ENCODE data around the gene DEF6. TPM values are rescaled to one million over a fixed set of nuclear protein-coding genes. Genes with fewer than 3 reads are reported as not detected.

Gene DEF6
- total RNA-seq, 6 donors from 2014 or later, result 10.0 to 39.8 (median 23.4) TPM

DNA sequence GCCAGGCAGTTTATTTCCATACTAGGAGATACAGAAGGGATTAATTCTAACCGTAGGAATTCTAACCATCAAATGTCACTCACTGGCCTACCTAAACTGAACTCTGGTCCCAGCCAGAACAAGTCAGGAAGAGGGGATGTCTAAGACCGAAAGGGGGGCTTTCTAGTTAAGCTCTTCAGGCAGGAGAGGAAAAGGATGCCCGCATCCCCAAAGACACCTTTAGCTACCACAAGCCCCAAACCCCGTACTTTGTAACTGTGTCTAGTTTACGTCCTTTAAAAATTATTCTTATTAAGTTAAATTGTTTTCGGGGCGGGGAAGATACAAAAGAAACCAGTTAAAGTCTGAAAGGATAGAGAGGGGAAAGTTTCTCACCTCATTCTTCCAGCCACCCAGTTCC is 39.3 kb upstream of the DEF6 start:
- Histone ChIP-seq H3K36me3 (no peaks in the 10 kb centered on the region), H3K4me3 (peak overlapping the region in 3 of 4 donors; percentile 71 to 93 (median 86)), H3K27me3 (no peaks in the 10 kb centered on the region), H3K27ac (peak overlapping the region in 3 of 4 donors; percentile 94 to 98 (median 97)), H3K9me3 (no peaks in the 10 kb centered on the region), H3K4me1 (peaks cover 10 to 28% (median 21%) of the 10 kb centered on the region in 4 donors)
- 56 to 59% methylated on average over 7 of the region's 7 CpGs for WGBS, 2 donors
- no peak for TF ChIP-seq CTCF (IDR thresholded peaks at IDR 0.05)
- no peak for TF ChIP-seq POLR2A (IDR thresholded peaks at IDR 0.05)
- no peak for TF ChIP-seq POLR2AphosphoS5 (IDR thresholded peaks at IDR 0.05)
- no peak for TF ChIP-seq EP300 (IDR thresholded peaks at IDR 0.05)
- DNase-seq (no peak), ATAC-seq (ENCODE audit: low FRiP score in 2 of 2) (no peak)

DNA sequence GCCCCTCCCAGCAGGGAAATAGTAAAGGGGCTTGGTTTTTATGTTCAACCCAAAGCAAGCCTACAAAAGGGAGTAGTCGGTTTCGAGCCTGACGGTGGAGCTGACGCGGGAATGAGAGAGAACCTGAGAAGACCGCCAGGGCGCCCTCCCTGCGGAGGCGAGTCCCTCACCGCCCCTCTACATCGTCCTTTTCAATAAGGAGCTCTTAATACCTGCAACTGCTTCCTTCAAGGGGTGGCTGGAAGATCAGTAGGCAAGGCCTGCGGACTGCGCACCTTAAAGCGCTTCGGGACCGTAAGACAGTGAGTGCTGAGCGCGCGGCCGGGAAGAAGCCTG is 38.8 kb upstream of the DEF6 start:
- Histone ChIP-seq H3K9me3 (no peaks in the 10 kb centered on the region), H3K4me1 (peaks cover 10 to 33% (median 23%) of the 10 kb centered on the region in 4 donors), H3K27me3 (no peaks in the 10 kb centered on the region), H3K4me3 (peak overlapping the region; percentile 55 to 93 (median 78)), H3K36me3 (no peaks in the 10 kb centered on the region), H3K27ac (peak overlapping the region; percentile 94 to 98 (median 96))
- no peak for TF ChIP-seq EP300 (IDR thresholded peaks at IDR 0.05)
- DNase-seq, result no peak
- peak in 1 of 2 donors; percentile 23 for ATAC-seq (ENCODE audit: low FRiP score in 2 of 2)
- WGBS, 2 donors, result 0 to 1% methylated on average over 20 of the region's 20 CpGs

DNA sequence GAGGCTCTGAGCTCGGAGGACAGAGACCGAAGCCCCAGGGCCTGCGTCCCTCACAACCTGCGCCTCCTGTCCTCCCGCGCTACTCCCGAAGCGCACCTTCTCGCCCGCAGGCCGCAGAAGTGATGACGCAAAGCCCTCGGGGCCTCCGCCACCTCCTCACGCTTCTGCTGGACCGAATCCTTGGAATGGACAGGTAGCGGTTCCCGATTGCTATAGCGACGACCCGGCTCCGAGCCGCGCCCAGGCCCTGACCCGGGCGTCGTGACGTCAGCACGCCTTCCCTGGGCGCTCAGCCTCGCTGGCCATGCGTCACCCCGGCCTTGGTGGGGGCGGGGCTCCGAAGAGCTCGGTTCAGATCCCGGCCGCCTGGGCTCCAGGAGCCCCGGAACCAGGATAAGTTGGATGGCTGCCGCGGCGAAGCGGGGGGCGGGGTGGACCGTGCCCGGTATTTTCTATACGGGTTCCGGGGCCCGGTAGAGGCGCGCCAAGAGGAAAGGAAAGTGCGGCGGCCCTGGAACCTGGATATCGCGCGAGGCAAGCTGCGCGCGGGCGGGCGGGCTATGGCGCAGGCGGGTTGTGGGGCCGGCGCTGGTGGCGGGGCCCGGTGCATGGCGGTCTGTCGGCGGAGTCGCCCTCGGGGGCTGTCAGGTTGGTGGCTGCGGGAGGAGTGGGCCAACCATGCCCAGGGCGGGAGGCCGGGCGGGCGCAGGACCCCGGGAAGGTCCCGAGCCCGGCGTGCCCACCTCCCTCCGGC is 38.2 kb upstream of the DEF6 start, which contains the start of gene ZNF76:
TSS of gene ZNF76 (plus strand) at position 542 of the 754 bp plus-strand sequence. CDS start 21,417 bp downstream, outside the sequence.
- H3K4me3 ChIP-seq, result peak within 1 kb of the TSS; percentile 71 to 93 (median 87)
- H3K4me1 ChIP-seq, result peaks cover 13 to 34% (median 26%) of the 10 kb centered on the region in 4 donors
- DNase-seq, result peak; percentile 99
- peak; percentile 96 to 98 for ATAC-seq (ENCODE audit: low FRiP score in 2 of 2)
- TF ChIP-seq CTCF (IDR thresholded peaks at IDR 0.05), result peak in 3 of 6 experiments; percentile 35 to 75 (median 52)
- TF ChIP-seq POLR2AphosphoS5 (IDR thresholded peaks at IDR 0.05), result peak; percentile 78 to 82
- peak in 1 of 4 donors; percentile 81 for TF ChIP-seq EP300 (IDR thresholded peaks at IDR 0.05)
- TF ChIP-seq POLR2A (IDR thresholded peaks at IDR 0.05), result peak in 3 of 4 donors; percentile 53 to 78 (median 63)
- no peaks in the 10 kb centered on the region for H3K36me3 ChIP-seq
- H3K27me3 ChIP-seq, result no peaks in the 10 kb centered on the region
- 0% methylated on average over 2 to 49 of the region's 82 CpGs for WGBS, 2 donors
- no peaks in the 10 kb centered on the region for H3K9me3 ChIP-seq
- peak within 1 kb of the TSS; percentile 94 to 98 (median 96) for H3K27ac ChIP-seq

- H3K4me3 ChIP-seq, result peak overlapping the region; percentile 71 to 93 (median 87)
- H3K4me1 ChIP-seq, result peaks cover 13 to 34% (median 26%) of the 10 kb centered on the region in 4 donors
- DNase-seq (peak; percentile 88 to 94), ATAC-seq (ENCODE audit: low FRiP score in 2 of 2) (peak; percentile 81 to 85)
- TF ChIP-seq CTCF (IDR thresholded peaks at IDR 0.05) (no peak), EP300 (IDR thresholded peaks at IDR 0.05) (no peak), POLR2A (IDR thresholded peaks at IDR 0.05) (no peak), POLR2AphosphoS5 (IDR thresholded peaks at IDR 0.05) (no peak)
- H3K27ac ChIP-seq, result peak overlapping the region; percentile 94 to 98 (median 96)
- H3K36me3 ChIP-seq, result no peaks in the 10 kb centered on the region
- no peaks in the 10 kb centered on the region for H3K27me3 ChIP-seq
- H3K9me3 ChIP-seq, result no peaks in the 10 kb centered on the region
- WGBS, 2 donors, result 8 to 11% methylated on average over 9 to 15 of the region's 23 CpGs
Observed at GRCh38 chr6:35259948-35260590, 37.5 kb upstream of the DEF6 start.
